SW480 (cell line): ENCODE results near the gene DEFB127.
"Not testable (repeated sequence)": the region's sequence is repeated elsewhere in the genome, so short reads cannot be mapped to it uniquely, and the experiment has no call there.

Experiments used
- DNase-seq: peaks from one replicate; pipeline ENCODE4 v3.0.0-alpha.2; 2016; ENCODE audit warnings: low spot score

The DEFB127 gene, protein sequence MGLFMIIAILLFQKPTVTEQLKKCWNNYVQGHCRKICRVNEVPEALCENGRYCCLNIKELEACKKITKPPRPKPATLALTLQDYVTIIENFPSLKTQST

DNA sequence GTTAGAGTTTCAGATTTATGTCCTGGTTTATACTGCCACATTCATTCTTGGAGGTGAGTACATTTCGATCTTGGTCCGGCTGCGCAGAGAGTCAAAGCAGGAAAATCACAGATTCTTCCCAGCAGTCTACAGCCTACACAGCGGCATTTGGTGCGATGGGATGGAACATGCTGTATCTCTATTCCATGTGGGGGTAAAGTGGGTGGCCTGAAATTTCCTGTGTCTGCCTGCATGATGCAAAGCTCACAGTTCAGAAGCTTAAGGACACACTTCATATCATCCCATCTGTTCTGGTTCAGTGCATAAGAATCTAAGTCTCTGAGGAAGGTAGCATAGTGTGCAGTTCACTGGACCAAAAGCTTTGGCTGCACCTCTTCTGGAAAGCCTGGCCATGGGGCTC, at the start of gene DEFB127:
TSS of gene DEFB127 (plus strand) at position 301 of the 400 bp plus-strand sequence. CDS start at position 392, 91 bp downstream.
- DNase-seq = no peak

DNA sequence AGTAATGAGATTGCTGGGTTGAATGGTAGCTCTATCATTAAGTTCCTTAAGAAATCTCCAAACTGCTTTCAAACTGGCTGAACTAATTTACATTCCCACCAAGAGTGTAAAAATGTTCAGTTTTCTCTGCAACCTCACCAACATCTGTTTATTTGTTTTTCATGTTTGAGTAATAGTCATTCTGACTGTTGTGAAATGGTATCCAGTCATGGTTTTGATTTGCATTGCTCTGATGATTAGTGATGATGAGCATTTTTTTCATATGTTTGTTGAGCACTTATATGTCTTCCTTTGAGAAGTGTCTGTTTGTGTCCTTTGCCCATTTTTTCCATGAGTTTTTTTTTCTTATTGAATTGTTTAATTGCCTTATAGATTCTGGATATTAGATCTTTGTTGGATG, 44.9 kb upstream of the DEFB127 start:
- DNase-seq = no peak

DNA sequence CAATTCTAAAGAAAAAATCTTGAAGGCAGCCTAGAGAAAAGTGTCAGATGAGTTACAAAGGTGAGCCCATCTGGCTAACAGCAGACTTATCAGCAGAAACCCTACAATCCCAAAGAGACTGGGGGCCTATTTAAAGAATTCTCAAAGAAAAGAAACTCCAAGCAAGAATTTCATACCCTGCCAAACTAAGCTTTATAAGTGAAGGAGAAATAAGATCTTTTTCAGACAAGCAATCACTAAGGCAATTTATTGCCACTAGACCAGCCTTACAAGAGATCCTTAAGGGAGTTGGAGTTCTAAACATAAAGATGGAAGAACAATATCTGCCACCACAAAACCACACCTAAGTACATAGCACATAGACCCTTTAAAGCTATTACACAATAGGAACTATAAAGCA, 39.7 kb upstream of the DEFB127 start:
- DNase-seq = no peak

DNA sequence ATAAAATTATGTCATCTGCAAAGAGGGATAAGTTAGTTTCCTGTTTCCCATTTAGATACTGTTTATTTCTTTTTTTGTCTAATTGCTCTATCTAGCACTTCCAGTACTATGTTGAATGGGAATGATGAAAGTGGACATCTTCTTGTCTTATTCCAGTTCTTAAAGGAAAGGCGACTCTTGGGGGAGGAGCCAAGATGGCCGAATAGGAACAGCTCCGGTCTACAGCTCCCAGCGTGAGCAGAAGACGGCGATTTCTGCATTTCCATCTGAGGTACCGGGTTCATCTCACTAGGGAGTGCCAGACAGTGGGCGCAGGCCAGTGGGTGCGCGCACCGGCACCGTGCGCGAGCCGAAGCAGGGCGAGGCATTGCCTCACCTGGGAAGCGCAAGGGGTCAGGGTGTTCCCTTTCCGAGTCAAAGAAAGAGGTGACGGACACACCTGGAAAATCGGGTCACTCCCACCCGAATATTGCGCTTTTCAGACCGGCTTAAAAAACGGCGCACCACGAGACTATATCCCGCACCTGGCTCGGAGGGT, 27.4 kb upstream of the DEFB127 start:
- not testable (repeated sequence) for DNase-seq

DNA sequence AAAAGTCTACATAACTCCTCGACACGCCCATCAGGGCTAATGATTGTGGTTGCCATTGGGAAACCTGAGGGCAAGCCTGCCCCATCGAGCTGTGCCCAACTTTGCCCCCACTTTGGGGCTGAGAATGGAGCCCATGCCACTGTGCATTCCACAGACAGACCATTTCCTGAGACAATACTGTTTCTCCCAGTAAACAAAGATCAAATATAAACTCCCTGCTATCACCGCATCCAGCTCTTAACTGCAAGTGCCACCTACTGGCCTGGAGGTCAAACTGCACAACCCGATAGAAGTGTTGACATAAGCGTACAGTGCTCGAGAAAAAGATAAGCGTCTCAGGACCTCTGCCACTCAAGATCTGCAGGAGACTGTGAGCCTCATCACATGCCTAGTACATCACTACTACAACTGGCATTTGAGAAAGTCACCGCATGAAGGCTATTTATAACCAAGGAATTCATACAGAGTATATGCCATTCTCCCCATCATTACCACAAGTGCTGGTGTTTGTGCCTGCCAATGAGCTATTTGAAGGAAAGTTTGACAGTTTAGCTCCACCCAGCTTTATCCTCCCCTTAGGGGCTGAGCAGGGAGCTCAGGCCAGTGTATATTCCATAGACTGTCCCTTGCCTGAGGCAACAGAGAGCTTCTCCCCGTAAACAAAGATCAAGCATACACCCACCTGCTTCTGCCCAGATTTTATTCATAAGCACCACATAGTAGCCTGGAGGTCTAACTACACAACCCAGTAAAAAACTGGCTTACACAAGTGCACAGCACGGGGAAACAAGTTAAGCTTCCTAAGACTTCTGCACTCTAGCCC, 19.4 kb upstream of the DEFB127 start:
- peak; percentile 63 for DNase-seq

DNA sequence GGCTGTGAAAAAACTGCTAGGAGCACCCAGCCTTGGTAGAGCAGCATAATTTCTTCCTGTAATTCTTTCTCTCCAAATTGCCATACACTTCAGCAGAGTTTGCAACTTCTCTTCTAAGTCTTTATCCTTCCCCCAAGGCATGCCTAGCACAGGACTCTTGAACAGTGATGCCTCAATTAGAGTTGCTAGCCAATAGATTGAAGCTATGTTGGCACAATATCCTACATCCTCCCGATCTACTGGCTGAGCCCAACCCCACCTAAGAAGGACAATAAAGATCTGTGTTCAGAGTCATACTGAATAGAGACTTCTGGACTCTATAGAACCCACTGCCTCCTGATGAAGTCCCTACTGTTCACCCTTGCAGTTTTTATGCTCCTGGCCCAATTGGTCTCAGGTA, 15.0 kb upstream of the DEFB127 start, which contains the start of gene DEFB126:
TSS of gene DEFB126 (plus strand) at position 301 of the 400 bp plus-strand sequence. CDS start at position 340, 39 bp downstream.
- no peak for DNase-seq

DNA sequence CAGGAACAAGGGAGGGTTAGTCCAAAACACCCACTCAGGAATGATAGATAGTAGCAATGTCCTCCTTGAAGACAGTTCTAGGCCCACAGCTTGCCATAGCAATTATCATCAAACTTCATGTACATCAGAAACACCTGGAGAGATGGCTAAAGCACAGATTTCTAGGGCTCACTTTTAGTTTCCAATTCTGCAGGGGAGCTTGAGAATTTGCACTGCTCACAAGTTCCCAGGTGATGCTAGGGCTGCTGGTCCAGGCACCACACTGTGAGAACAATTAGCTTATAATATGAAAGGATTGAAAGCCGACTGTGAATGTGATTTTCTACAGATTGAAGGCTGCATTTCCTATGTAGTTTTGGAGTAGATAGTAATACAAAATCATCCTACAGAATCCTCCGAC, 11.4 kb upstream of the DEFB127 start:
- DNase-seq = no peak

DNA sequence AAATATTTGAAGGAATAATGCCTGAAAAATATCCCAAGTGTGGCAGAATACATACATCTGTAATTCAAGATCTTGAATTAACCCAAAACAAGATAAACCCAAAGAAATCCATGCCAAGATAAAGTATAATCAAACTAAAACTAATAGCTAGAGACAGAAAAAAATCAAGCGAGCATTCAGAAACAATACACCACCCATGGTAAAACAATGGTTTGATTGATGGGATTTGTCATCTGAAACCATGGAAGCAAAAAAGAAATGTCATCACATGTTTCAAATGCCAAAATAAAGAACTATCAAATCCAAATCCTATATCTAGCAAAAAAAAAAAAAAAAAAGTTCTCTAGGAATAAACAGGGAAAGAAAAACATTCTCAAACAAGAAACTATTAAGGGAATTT, 5.1 kb upstream of the DEFB127 start:
- no peak for DNase-seq

DNA sequence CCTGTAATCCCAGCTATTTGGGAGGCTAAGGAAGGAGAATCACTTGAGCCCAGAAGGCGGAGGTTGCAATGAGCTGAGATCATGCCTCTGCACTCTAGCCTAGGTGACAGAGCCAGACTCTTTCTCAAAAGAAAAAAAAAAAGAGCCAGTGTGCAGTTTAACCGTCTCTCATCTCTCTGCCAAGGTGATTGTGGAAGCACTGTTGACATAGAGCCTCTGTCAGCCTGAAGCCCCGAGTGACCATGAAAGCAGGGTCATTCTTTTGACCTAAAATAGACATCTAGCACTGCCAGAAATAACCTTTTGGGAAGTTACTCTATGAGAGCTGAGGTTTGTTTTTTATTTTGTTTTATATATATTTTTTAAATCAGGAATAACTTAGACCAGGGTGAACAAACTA, 7.4 kb downstream of the DEFB127 start:
- DNase-seq = no peak

DNA sequence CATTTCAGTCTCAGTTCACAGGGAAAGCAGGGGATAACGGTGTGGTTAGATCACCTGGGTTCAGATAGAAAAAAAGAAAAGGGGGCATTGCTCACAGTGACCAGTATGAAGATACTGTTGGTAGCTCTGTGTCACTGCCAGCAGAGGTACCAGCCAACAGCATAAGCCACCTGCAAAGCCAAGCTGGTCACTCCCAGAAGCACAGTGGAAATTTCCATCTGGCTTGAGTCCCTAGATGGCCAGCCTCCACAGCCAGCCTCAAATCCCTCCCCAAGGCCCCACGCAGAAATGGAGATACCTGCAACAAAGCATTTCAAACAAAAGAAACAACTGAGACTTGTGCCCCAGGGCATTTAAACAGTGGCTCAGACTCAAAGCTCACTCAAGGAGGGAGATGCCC, 11.6 kb downstream of the DEFB127 start:
- DNase-seq = peak; percentile 9

DNA sequence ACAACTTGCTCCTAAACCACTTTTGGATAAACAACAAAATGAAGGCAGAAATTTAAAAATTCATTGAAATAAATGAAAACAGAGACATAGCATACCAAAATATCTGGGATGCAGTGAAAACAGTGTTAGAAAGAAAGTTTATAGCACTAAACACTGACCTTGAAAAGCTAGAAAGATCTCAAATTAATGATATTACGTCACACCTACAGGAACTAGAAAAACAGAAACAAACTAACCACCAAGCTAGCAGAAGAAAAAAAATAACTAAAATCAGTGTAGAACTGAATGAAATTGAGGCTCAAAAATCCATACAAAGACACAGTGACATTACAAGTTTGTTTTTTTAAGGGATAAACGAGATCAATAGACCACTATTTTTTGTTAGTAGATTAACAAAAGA, 27.0 kb downstream of the DEFB127 start:
- DNase-seq = no peak

DNA sequence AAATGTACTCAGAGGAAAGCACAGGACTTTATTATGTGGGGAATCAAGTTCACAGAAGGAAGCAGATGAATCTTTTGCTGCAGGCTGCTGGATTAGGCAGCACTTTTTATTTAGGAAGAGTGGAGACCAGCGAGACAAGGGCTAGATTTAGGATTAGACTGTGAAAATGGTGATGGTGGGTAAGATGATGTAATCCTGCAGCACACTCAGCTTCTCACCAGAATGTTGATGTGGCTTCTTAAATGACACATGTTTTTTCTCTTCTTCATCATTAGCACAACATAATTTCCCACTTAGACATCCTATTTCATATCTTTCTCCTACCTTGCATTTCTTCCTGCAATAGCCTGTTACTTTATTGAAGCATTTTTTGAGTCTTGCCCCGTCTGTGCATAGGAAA, 30.5 kb downstream of the DEFB127 start:
- DNase-seq = no peak

DNA sequence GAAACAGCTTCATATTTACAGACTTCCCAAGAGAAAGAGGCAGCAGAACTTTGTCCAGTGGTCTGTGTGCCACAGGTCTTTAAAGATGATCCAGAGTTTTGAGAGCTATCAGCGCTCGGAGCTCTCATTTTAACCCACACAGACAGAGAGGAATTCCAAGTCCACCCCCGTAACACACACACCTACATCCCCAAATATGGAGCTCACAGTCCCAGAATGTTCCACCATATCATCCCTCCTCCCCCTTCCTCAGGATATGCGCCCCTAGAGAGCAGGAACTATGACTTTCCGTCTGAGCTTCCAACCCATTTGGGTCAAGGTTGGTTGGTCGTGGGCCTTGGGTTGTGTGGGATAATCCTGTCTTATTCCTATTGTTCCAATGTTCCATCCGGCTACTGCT, 32.4 kb downstream of the DEFB127 start, which contains the start of gene DEFB128:
TSS of gene DEFB128 (minus strand) at position 101 of the 400 bp plus-strand sequence. CDS start at position 13, 88 bp downstream.
- DNase-seq = no peak

DNA sequence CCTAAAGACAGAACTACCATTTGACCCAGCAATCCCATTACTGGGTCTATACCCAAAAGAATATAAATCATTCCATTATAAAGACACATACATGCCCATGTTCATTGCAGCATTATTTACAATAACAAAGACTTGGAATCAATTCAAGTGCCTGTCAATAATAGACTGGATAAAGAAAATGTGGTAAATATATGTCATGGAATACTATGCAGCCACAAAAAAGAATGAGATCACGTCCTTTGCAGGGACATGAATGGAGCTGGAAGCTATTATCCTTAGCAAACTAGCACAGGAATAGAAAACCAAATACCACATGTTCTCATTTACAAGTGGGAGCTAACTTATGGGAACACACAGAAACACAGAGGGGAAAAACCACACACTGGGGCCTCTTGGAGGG, 41.0 kb downstream of the DEFB127 start:
- no peak for DNase-seq

DNA sequence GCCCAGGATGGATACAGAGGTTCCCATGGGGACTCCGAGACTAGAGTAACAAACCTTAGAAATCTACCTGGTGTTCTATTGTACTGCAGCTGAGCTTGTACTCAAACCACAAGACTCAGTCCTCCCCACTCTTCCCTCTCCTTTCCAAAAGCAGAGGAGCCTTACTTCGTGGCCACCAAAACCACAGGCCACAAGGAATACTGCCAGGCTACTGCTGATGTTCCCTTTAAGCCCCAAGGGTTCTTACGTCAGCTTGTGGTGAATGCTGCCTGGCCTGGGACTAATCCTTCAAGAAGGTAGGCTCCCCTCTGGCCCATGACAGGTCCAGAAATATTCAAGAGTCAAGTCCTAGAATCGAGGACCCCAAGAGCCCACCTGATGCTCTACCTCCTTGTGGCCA, 42.7 kb downstream of the DEFB127 start:
- no peak for DNase-seq

DNA sequence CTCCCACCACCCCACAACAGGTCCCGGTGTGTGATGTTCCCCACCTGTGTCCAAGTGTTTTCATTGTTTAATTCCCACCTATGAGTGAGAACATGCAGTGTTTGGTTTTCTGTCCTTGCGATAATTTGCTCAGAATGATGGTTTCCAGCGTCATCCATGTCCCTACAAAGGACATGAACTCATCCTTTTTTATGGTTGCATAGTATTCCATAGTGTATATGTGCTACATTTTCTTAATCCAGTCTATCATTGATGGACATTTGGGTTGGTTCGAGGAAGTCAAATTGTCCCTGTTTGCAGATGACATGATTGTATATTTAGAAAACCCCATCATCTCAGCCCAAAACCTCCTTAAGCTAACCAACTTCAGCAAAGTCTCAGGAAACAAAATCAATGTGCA, 46.4 kb downstream of the DEFB127 start:
- DNase-seq = not testable (repeated sequence)
